Keratinocyte (primary cell): ENCODE data around the gene LRRC42. TPM values are rescaled to one million over a fixed set of nuclear protein-coding genes. Genes with fewer than 3 reads are reported as not detected.
"Not testable (repeated sequence)": the region's sequence is repeated elsewhere in the genome, so short reads cannot be mapped to it uniquely, and the experiment has no call there.

Experiments used
- DNase-seq: peaks from one replicate; pipeline ENCODE4 v3.0.0-alpha.2; 2011; ENCODE audit warnings: low read depth, missing footprints, low spot score
- FAIRE-seq: peaks from 2 replicates; lab custom pipeline; 2011; peaks lifted over from hg19 to GRCh38; lab: Jason Lieb, UNC
- H2AFZ ChIP-seq: 2 replicates; pipeline ENCODE4 v1.6.0; 2012; ENCODE audit warnings: low read length, control low read depth, inconsistent platforms; ENCODE audit not compliant: control insufficient read depth
- H3K27ac ChIP-seq: 2 replicates; pipeline ENCODE4 v1.5.1; 2011; ENCODE audit warnings: low read length; ENCODE audit not compliant: control insufficient read depth, insufficient read depth
- H3K27me3 ChIP-seq: 3 replicates; pipeline ENCODE4 v1.6.0; 2011; ENCODE audit warnings: low read length; ENCODE audit not compliant: control insufficient read depth, insufficient read depth; ENCODE audit errors: extremely low read depth
- H3K36me3 ChIP-seq, 2 experiments: 2 replicates in 1 of 2; 3 replicates in 1 of 2; pipeline ENCODE4 v1.5.1; 2011; ENCODE audit warnings: low read length in 2 of 2, mild to moderate bottlenecking in 1 of 2; ENCODE audit not compliant: control insufficient read depth in 2 of 2, insufficient read depth in 2 of 2; ENCODE audit errors: extremely low read depth in 1 of 2
- H3K4me1 ChIP-seq: 3 replicates; pipeline ENCODE4 v1.5.1; 2011; ENCODE audit warnings: low read length; ENCODE audit not compliant: control insufficient read depth, insufficient read depth; ENCODE audit errors: extremely low read depth
- H3K4me2 ChIP-seq: 3 replicates; pipeline ENCODE4 v1.6.0; 2011; ENCODE audit warnings: low read depth, low read length; ENCODE audit not compliant: control insufficient read depth, insufficient read depth; ENCODE audit errors: extremely low read depth
- H3K4me3 ChIP-seq, 3 experiments: fragments of 200-600 bp in 1 of 3; sonication (generic) in 1 of 3; 2 replicates in 2 of 3; 3 replicates in 1 of 3; pipeline ENCODE4 v1.5.1; 2011 to 2016; ENCODE audit warnings: low read length in 3 of 3, mild to moderate bottlenecking in 3 of 3, control low read depth in 2 of 3, inconsistent platforms in 1 of 3, low read depth in 1 of 3, mixed read lengths in 1 of 3, mixed run types in 1 of 3, moderate library complexity in 1 of 3; ENCODE audit not compliant: control insufficient read depth in 2 of 3, insufficient read depth in 2 of 3; ENCODE audit errors: extremely low read depth in 1 of 3
- H3K79me2 ChIP-seq: 2 replicates; pipeline ENCODE4 v1.6.0; 2012; ENCODE audit warnings: low read length; ENCODE audit not compliant: control insufficient read depth, insufficient read depth
- H3K9ac ChIP-seq: 3 replicates; pipeline ENCODE4 v1.6.0; 2011; ENCODE audit warnings: low read length; ENCODE audit not compliant: control insufficient read depth, insufficient read depth; ENCODE audit errors: extremely low read depth
- H3K9me1 ChIP-seq: 3 replicates; pipeline ENCODE4 v1.6.0; 2011; ENCODE audit warnings: low read length; ENCODE audit not compliant: control insufficient read depth, insufficient read depth; ENCODE audit errors: extremely low read depth
- H3K9me3 ChIP-seq: 2 replicates; pipeline ENCODE4 v1.5.1; 2012; ENCODE audit warnings: low read depth, low read length; ENCODE audit not compliant: control insufficient read depth
- H4K20me1 ChIP-seq: 3 replicates; pipeline ENCODE4 v1.6.0; 2011; ENCODE audit warnings: low read length; ENCODE audit not compliant: control insufficient read depth, insufficient read depth; ENCODE audit errors: extremely low read depth
- CTCF ChIP-seq, 3 experiments: IDR thresholded peaks in 1 of 3; conservative IDR thresholded peaks in 1 of 3; optimal IDR thresholded peaks in 1 of 3; 2 replicates in 2 of 3; 3 replicates in 1 of 3; pipeline versions ENCODE3 to v1.5.1; 2011; ENCODE audit warnings: low read length in 3 of 3, mild to moderate bottlenecking in 3 of 3, moderate library complexity in 2 of 3, control low read depth in 1 of 3, inconsistent platforms in 1 of 3; ENCODE audit not compliant: insufficient read depth in 2 of 3; ENCODE audit errors: extremely low read depth in 1 of 3
- EZH2 ChIP-seq: IDR thresholded peaks from one replicate; pipeline ENCODE4 v1.6.1; 2012; ENCODE audit warnings: inconsistent platforms, mild to moderate bottlenecking, low read length, moderate library complexity
- dilution Hi-C: fragments of 300-500 bp; cut with MboI; formaldehyde crosslinking; loops from one replicate; pipeline ENCODE4 v1.7.0; 2020; ENCODE audit warnings: low sequenced_read_pairs; ENCODE audit not compliant: extremely low pct_ligation_motif_present
- polyA plus RNA-seq, 5 experiments: library from polyadenylated mRNA; depleted of rRNA in 3 of 5; stranded (reverse) in 3 of 5; stranded (forward) in 1 of 5; unstranded in 1 of 5; fragments of >200 nt; gene quantifications; 1 replicate in 1 of 5; 2 replicates in 3 of 5; 3 replicates in 1 of 5; pipeline versions ENCODE4 v1.2.1 to v1.2.3, GENCODE V29; 2011 to 2012; ENCODE audit warnings: missing spikeins in 2 of 5, low read depth in 1 of 5, low replicate concordance in 1 of 5

LRRC42 gene
- polyA plus RNA-seq, 1 donor (not counting 4 experiments of a cell fraction or from before 2014, with no cell fraction given): 61.8 TPM

- Histone ChIP-seq H3K27me3 (no peaks in the 10 kb centered on the region), H3K4me2 (no peak overlapping the region), H3K4me1 (no peaks in the 10 kb centered on the region), H3K4me3 (no peak overlapping the region), H3K36me3 (peaks cover 22 to 23% of the 10 kb centered on the region in 2 experiments), H3K9me3 (no peaks in the 10 kb centered on the region), H2AFZ (no peak overlapping the region), H4K20me1 (no peaks in the 10 kb centered on the region), H3K9me1 (no peaks in the 10 kb centered on the region), H3K9ac (no peak overlapping the region), H3K27ac (no peak overlapping the region), H3K79me2 (no peaks in the 10 kb centered on the region)
- FAIRE-seq (no peak), DNase-seq (no peak)
- no peak for TF ChIP-seq CTCF (optimal IDR thresholded peaks at IDR 0.05 in 1 of 3, IDR thresholded peaks at IDR 0.05 in 1 of 3, conservative IDR thresholded peaks at IDR 0.05 in 1 of 3; ENCODE audit: extremely low read depth in 1 of 3, insufficient read depth in 2 of 3, low read length in 3 of 3)
- dilution Hi-C loops: no loop called here
These were observed 22.0 kb downstream of the LRRC42 start for GRCh38 chr1:53968125-53968513.

- H3K9ac ChIP-seq, H2AFZ ChIP-seq, H3K4me1 ChIP-seq, H3K27ac ChIP-seq, dilution Hi-C loops, H3K79me2 ChIP-seq, H3K9me3 ChIP-seq, H3K4me2 ChIP-seq, H3K4me3 ChIP-seq, H4K20me1 ChIP-seq, FAIRE-seq, H3K27me3 ChIP-seq, H3K9me1 ChIP-seq, DNase-seq: not testable (repeated sequence)
- H3K36me3 ChIP-seq: peaks cover 17 to 19% of the 10 kb centered on the region in 2 experiments
These were observed 23.2 kb downstream of the LRRC42 start for GRCh38 chr1:53969323-53969722.

GRCh38 chr1:53971718-53972117, 25.6 kb downstream of the LRRC42 start:
- dilution Hi-C loops: no loop called here
- TF ChIP-seq CTCF (optimal IDR thresholded peaks at IDR 0.05 in 1 of 3, IDR thresholded peaks at IDR 0.05 in 1 of 3, conservative IDR thresholded peaks at IDR 0.05 in 1 of 3; ENCODE audit: extremely low read depth in 1 of 3, insufficient read depth in 2 of 3, low read length in 3 of 3): no peak
- no peak for TF ChIP-seq EZH2
- H3K36me3 ChIP-seq: peaks cover 9 to 14% of the 10 kb centered on the region in 2 experiments

More at GRCh38 chr1:53971718-53972117, 25.6 kb downstream of the LRRC42 start:
- no peaks in the 10 kb centered on the region for H3K79me2 ChIP-seq
- no peak overlapping the region for H3K27ac ChIP-seq
- no peak overlapping the region for H3K9ac ChIP-seq
- no peak overlapping the region for H3K4me2 ChIP-seq
- no peaks in the 10 kb centered on the region for H3K27me3 ChIP-seq
- DNase-seq (no peak), FAIRE-seq (no peak)
- no peak overlapping the region for H2AFZ ChIP-seq
- no peak overlapping the region for H3K4me3 ChIP-seq
- no peaks in the 10 kb centered on the region for H3K9me1 ChIP-seq
- H3K9me3 ChIP-seq: no peaks in the 10 kb centered on the region
- H3K4me1 ChIP-seq: no peaks in the 10 kb centered on the region
- H4K20me1 ChIP-seq: no peaks in the 10 kb centered on the region
